OCI-LY3 (cell line): ENCODE measurements around the gene MTA2.

Experiments used
- CTCF ChIP-seq: fragments of 200-600, 300-600 bp; sonication (generic); IDR thresholded peaks from 2 replicates; pipeline ENCODE4 v1.5.1; 2014; ENCODE audit warnings: antibody characterized with exemption, low read length, low read depth
- EZH2phosphoT487 ChIP-seq: fragments of 200-600 bp; shearing (Covaris generic); IDR thresholded peaks from 2 replicates; pipeline ENCODE4 v1.6.1; 2018; ENCODE audit warnings: antibody characterized with exemption, mixed run types, low read depth

- no peak for TF ChIP-seq CTCF
- no peak for TF ChIP-seq EZH2phosphoT487
Measured at GRCh38 chr11:62614275-62614674, 12.6 kb upstream of the MTA2 start.
